Gastroesophageal sphincter (tissue), 4 donors: ENCODE results near the gene ZNF57. TPM values are rescaled to one million over a fixed set of nuclear protein-coding genes. Genes with fewer than 3 reads are reported as not detected.

Experiments used
- ATAC-seq: fragments of 150-250 bp; one replicate; pipeline ENCODE4 v1.9.1; 2016; ENCODE audit warnings: mild to moderate bottlenecking, moderate library complexity
- H3K27ac ChIP-seq, 4 donors: fragments of 200-600 bp; sonication (generic) in 3 of 4; 1 replicate in 3 of 4; 2 replicates in 1 of 4; pipeline ENCODE4 v1.5.1; 2016 to 2019
- H3K27me3 ChIP-seq: fragments of 200-600 bp; sonication (generic); one replicate; pipeline ENCODE4 v1.5.1; 2019
- H3K36me3 ChIP-seq, 2 donors: fragments of 200-600 bp; sonication (generic); one replicate each; pipeline ENCODE4 v1.5.1; 2019; ENCODE audit warnings: control low read depth in 1 of 2
- H3K4me1 ChIP-seq, 3 donors: fragments of 200-600 bp; sonication (generic); 1 replicate in 2 of 3; 2 replicates in 1 of 3; pipeline ENCODE4 v1.5.1; 2016 to 2019; ENCODE audit warnings: control low read depth in 2 of 3
- H3K4me3 ChIP-seq, 2 donors: fragments of 200-600 bp; sonication (generic); one replicate each; pipeline ENCODE4 v1.5.1; 2019; ENCODE audit warnings: mild to moderate bottlenecking in 1 of 2, moderate library complexity in 1 of 2
- H3K9me3 ChIP-seq, 3 donors: fragments of 200-600 bp; sonication (generic); one replicate each; pipeline ENCODE4 v1.5.1; 2017 to 2019; ENCODE audit warnings: control low read depth in 2 of 3
- CTCF ChIP-seq, 4 experiments: fragments of 200-600 bp in 2 of 4; fragments of 450-650 bp in 2 of 4; sonication (generic) in 1 of 4; IDR thresholded peaks; one replicate each; pipeline ENCODE4 v1.5.1; 2017 to 2019; ENCODE audit warnings: antibody characterized with exemption in 4 of 4, mild to moderate bottlenecking in 2 of 4, moderate library complexity in 2 of 4
- EP300 ChIP-seq: sonication (generic); formaldehyde crosslinking; IDR thresholded peaks from one replicate; pipeline ENCODE4 v1.6.1; 2017; ENCODE audit warnings: antibody characterized with exemption, mild to moderate bottlenecking
- POLR2A ChIP-seq, 2 donors: fragments of 450-650 bp; IDR thresholded peaks; one replicate each; pipeline ENCODE4 v1.6.1; 2017; ENCODE audit warnings: antibody characterized with exemption in 2 of 2, mild to moderate bottlenecking in 2 of 2, moderate library complexity in 1 of 2
- POLR2AphosphoS5 ChIP-seq: sonication (generic); formaldehyde crosslinking; IDR thresholded peaks from one replicate; pipeline ENCODE4 v1.6.1; 2017; ENCODE audit warnings: antibody characterized with exemption
- WGBS, 2 donors: methylation state at CpG; one replicate each; pipeline ENCODE4 v1.1.5; 2018; ENCODE audit warnings: low coverage in 1 of 2; 5-methylcytosine and 5-hydroxymethylcytosine counted together
- total RNA-seq, 4 donors: library from RNA; depleted of rRNA; stranded (reverse); fragments of >200 nt; gene quantifications; one replicate each; pipeline ENCODE4 v1.1.0, GENCODE V29; 2016

The ZNF57 gene
- total RNA-seq, 4 donors from 2014 or later, result 1.3 to 3.8 (median 2.8) TPM

GRCh38 chr19:2912306-2912705, 11.6 kb downstream of the ZNF57 start:
- no peak for ATAC-seq
- peaks cover 5 to 29% of the 10 kb centered on the region in 2 donors for H3K36me3 ChIP-seq
- no peaks in the 10 kb centered on the region for H3K4me1 ChIP-seq
- peaks cover 0 to 1% (median 0%) of the 10 kb centered on the region in 3 donors for H3K9me3 ChIP-seq
- 89 to 98% methylated on average over 4 to 5 of the region's 5 CpGs for WGBS, 2 donors
- no peak for TF ChIP-seq CTCF (IDR thresholded peaks at IDR 0.05)
- no peak for TF ChIP-seq POLR2AphosphoS5
- no peak for TF ChIP-seq EP300
- no peak for TF ChIP-seq POLR2A (IDR thresholded peaks at IDR 0.05)
- no peak overlapping the region for H3K27ac ChIP-seq
- no peaks in the 10 kb centered on the region for H3K27me3 ChIP-seq
- no peak overlapping the region for H3K4me3 ChIP-seq

GRCh38 chr19:2917275-2918184, 16.8 kb downstream of the ZNF57 start:
- H3K27ac ChIP-seq, result no peak overlapping the region
- H3K4me3 ChIP-seq, result no peak overlapping the region
- TF ChIP-seq POLR2A (IDR thresholded peaks at IDR 0.05) (no peak), CTCF (IDR thresholded peaks at IDR 0.05) (no peak), EP300 (no peak), POLR2AphosphoS5 (no peak)
- no peaks in the 10 kb centered on the region for H3K4me1 ChIP-seq
- H3K9me3 ChIP-seq, result peaks cover 0 to 9% (median 0%) of the 10 kb centered on the region in 3 donors
- WGBS, 2 donors, result 86% methylated on average over 7 to 16 of the region's 16 CpGs
- H3K27me3 ChIP-seq, result no peaks in the 10 kb centered on the region
- no peak for ATAC-seq
- peaks cover 11 to 56% of the 10 kb centered on the region in 2 donors for H3K36me3 ChIP-seq

GRCh38 chr19:2922987-2923386, 22.3 kb downstream of the ZNF57 start:
- peak overlapping the region in 1 of 4 donors; percentile 31 for H3K27ac ChIP-seq
- 15 to 43% methylated on average over 2 to 4 of the region's 5 CpGs for WGBS, 2 donors
- peaks cover 0 to 20% of the 10 kb centered on the region in 2 donors for H3K36me3 ChIP-seq
- H3K27me3 ChIP-seq, result no peaks in the 10 kb centered on the region
- H3K9me3 ChIP-seq, result peaks cover 0 to 1% (median 0%) of the 10 kb centered on the region in 3 donors
- TF ChIP-seq CTCF (IDR thresholded peaks at IDR 0.05), result no peak
- no peak for TF ChIP-seq POLR2A (IDR thresholded peaks at IDR 0.05)
- no peak for TF ChIP-seq EP300
- TF ChIP-seq POLR2AphosphoS5, result no peak
- ATAC-seq, result no peak
- H3K4me3 ChIP-seq, result no peak overlapping the region
- peaks cover 0 to 7% (median 0%) of the 10 kb centered on the region in 3 donors for H3K4me1 ChIP-seq

- Histone ChIP-seq H3K4me1 (peaks cover 0 to 7% (median 0%) of the 10 kb centered on the region in 3 donors), H3K36me3 (peaks cover 0 to 15% of the 10 kb centered on the region in 2 donors), H3K27ac (peak overlapping the region in 1 of 4 donors; percentile 31), H3K27me3 (no peaks in the 10 kb centered on the region), H3K4me3 (no peak overlapping the region), H3K9me3 (no peaks in the 10 kb centered on the region)
- peak; percentile 82 for ATAC-seq
- TF ChIP-seq POLR2AphosphoS5, result peak; percentile 85
- TF ChIP-seq EP300, result no peak
- WGBS, 2 donors, result 41% methylated on average over 4 of the region's 4 CpGs
These were observed 22.8 kb downstream of the ZNF57 start for GRCh38 chr19:2923510-2923909.

GRCh38 chr19:2926341-2927031, 25.8 kb downstream of the ZNF57 start:
- Histone ChIP-seq H3K9me3 (peaks cover 0 to 2% (median 0%) of the 10 kb centered on the region in 3 donors), H3K4me1 (peaks cover 0 to 7% (median 0%) of the 10 kb centered on the region in 3 donors), H3K27me3 (no peaks in the 10 kb centered on the region), H3K36me3 (peaks cover 0 to 14% of the 10 kb centered on the region in 2 donors), H3K27ac (no peak overlapping the region), H3K4me3 (no peak overlapping the region)
- ATAC-seq, result no peak
- WGBS, 2 donors, result 97% methylated on average over 12 of the region's 53 CpGs; no CpG with 5 or more reads in 1 of the 2 donors
- TF ChIP-seq EP300 (no peak), POLR2AphosphoS5 (no peak), CTCF (IDR thresholded peaks at IDR 0.05) (no peak), POLR2A (IDR thresholded peaks at IDR 0.05) (no peak)
